Endothelial cell of umbilical vein (primary cell): ENCODE measurements around the gene HACD3.

Source experiments
- EZH2 ChIP-seq: IDR thresholded peaks from 2 replicates; pipeline ENCODE4 v1.6.1; 2012; ENCODE audit warnings: borderline replicate concordance, low read depth, mild to moderate bottlenecking, moderate library complexity, low read length, inconsistent platforms; ENCODE audit not compliant: severe bottlenecking
- MYC ChIP-seq: IDR thresholded peaks from one replicate; pipeline ENCODE4 v1.6.1; 2011; ENCODE audit warnings: mild to moderate bottlenecking, low read depth, low read length
- POLR2A ChIP-seq: IDR thresholded peaks from 2 replicates; pipeline ENCODE4 v1.6.1; 2012; ENCODE audit warnings: low read depth, mild to moderate bottlenecking, control low read depth, low read length
- POLR2AphosphoS5 ChIP-seq: IDR thresholded peaks from 2 replicates; pipeline ENCODE4 v1.6.1; 2012; ENCODE audit warnings: low read depth, mild to moderate bottlenecking, control low read depth, low read length, moderate library complexity; ENCODE audit not compliant: insufficient read depth
- TF ChIP-seq, protein P1 (sequence below), 2 donors: IDR thresholded peaks; 1 replicate in 1 of 2; 2 replicates in 1 of 2; pipeline ENCODE4 v1.5.1; 2011; ENCODE audit warnings: low read length in 2 of 2, mild to moderate bottlenecking in 2 of 2, moderate library complexity in 2 of 2, control low read depth in 1 of 2, inconsistent platforms in 1 of 2, low read depth in 1 of 2; ENCODE audit not compliant: insufficient read depth in 1 of 2; ENCODE audit errors: extremely low read depth in 1 of 2

GRCh38 chr15:65603559-65603958 is 73.3 kb downstream of the HACD3 start:
- TF ChIP-seq POLR2A (no peak), EZH2 (no peak), POLR2AphosphoS5 (no peak), MYC (no peak)
- TF ChIP-seq, protein P1, sequence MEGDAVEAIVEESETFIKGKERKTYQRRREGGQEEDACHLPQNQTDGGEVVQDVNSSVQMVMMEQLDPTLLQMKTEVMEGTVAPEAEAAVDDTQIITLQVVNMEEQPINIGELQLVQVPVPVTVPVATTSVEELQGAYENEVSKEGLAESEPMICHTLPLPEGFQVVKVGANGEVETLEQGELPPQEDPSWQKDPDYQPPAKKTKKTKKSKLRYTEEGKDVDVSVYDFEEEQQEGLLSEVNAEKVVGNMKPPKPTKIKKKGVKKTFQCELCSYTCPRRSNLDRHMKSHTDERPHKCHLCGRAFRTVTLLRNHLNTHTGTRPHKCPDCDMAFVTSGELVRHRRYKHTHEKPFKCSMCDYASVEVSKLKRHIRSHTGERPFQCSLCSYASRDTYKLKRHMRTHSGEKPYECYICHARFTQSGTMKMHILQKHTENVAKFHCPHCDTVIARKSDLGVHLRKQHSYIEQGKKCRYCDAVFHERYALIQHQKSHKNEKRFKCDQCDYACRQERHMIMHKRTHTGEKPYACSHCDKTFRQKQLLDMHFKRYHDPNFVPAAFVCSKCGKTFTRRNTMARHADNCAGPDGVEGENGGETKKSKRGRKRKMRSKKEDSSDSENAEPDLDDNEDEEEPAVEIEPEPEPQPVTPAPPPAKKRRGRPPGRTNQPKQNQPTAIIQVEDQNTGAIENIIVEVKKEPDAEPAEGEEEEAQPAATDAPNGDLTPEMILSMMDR (IDR thresholded peaks at IDR 0.05; ENCODE audit: extremely low read depth in 1 of 2, insufficient read depth in 1 of 2, low read depth in 1 of 2, low read length in 2 of 2) = no peak
